SK-N-SH treated with all-trans-retinoic acid at 6 μM for 48 hours (cell line): ENCODE data around the gene TRIM24.

Experiments used
- ATAC-seq: fragments of 200-7000 bp; cut with Tn5 transposase; 3 replicates; pipeline ENCODE4 v1.9.1; 2020; ENCODE audit warnings: mild to moderate bottlenecking, moderate library complexity
- ARNTL ChIP-seq: fragments of 450-650 bp; formaldehyde crosslinking; IDR thresholded peaks from 2 replicates; pipeline ENCODE4 v1.5.0; 2020; ENCODE audit warnings: low read depth, mild to moderate bottlenecking, moderate library complexity, borderline replicate concordance
- BACH2 ChIP-seq: fragments of 250-450 bp; sonication (Bioruptor Pico); IDR thresholded peaks from 2 replicates; pipeline ENCODE4 v1.9.0; 2021; ENCODE audit warnings: mild to moderate bottlenecking, borderline replicate concordance
- CREB5 ChIP-seq: fragments of 250-450 bp; sonication (Bioruptor Pico); IDR thresholded peaks from 2 replicates; pipeline ENCODE4 v1.5.1; 2020; ENCODE audit warnings: low read depth, mild to moderate bottlenecking, moderate library complexity
- CSRNP3 ChIP-seq: fragments of 250-450 bp; sonication (Bioruptor Pico); IDR thresholded peaks from 2 replicates; pipeline ENCODE4 v1.5.1; 2021; ENCODE audit warnings: mild to moderate bottlenecking, moderate library complexity
- ESRRG ChIP-seq: fragments of 250-450 bp; sonication (Bioruptor Pico); IDR thresholded peaks from 2 replicates; pipeline ENCODE4 v1.6.1; 2021; ENCODE audit warnings: mild to moderate bottlenecking
- GLIS3 ChIP-seq: fragments of 250-450 bp; sonication (Bioruptor Pico); IDR thresholded peaks from 2 replicates; pipeline ENCODE4 v1.5.0; 2020; ENCODE audit warnings: mild to moderate bottlenecking, moderate library complexity
- ISL1 ChIP-seq: fragments of 250-450 bp; sonication (Bioruptor Pico); IDR thresholded peaks from 2 replicates; pipeline ENCODE4 v2.1.2; 2022; ENCODE audit warnings: mild to moderate bottlenecking, moderate library complexity
- OSR1 ChIP-seq: fragments of 250-450 bp; sonication (Bioruptor Pico); IDR thresholded peaks from 2 replicates; pipeline ENCODE4 v1.8.0; 2022; ENCODE audit warnings: moderate library complexity, mild to moderate bottlenecking, inconsistent platforms
- PATZ1 ChIP-seq: fragments of 250-450 bp; sonication (Bioruptor Pico); IDR thresholded peaks from 2 replicates; pipeline ENCODE4 v1.8.0; 2020; ENCODE audit warnings: mild to moderate bottlenecking, moderate library complexity, borderline replicate concordance
- POU6F1 ChIP-seq: fragments of 250-450 bp; sonication (Bioruptor Pico); IDR thresholded peaks from 2 replicates; pipeline ENCODE4 v1.8.0; 2021; ENCODE audit warnings: low read depth, mild to moderate bottlenecking, moderate library complexity, borderline replicate concordance
- PPARA ChIP-seq: fragments of 250-450 bp; sonication (Bioruptor Pico); IDR thresholded peaks from 2 replicates; pipeline ENCODE4 v1.5.0; 2020; ENCODE audit warnings: mild to moderate bottlenecking, borderline replicate concordance
- RARB ChIP-seq: fragments of 250-450 bp; sonication (Bioruptor Pico); IDR thresholded peaks from 2 replicates; pipeline ENCODE4 v1.8.0; 2021; ENCODE audit warnings: mild to moderate bottlenecking, moderate library complexity
- TCF4 ChIP-seq: fragments of 250-450 bp; sonication (Bioruptor Pico); IDR thresholded peaks from 2 replicates; pipeline ENCODE4 v1.8.0; 2021; ENCODE audit warnings: mild to moderate bottlenecking, moderate library complexity, borderline replicate concordance
- TOX ChIP-seq: fragments of 250-450 bp; sonication (Bioruptor Pico); IDR thresholded peaks from 2 replicates; pipeline ENCODE4 v1.8.0; 2021; ENCODE audit warnings: mild to moderate bottlenecking, moderate library complexity, borderline replicate concordance
- TSHZ2 ChIP-seq: fragments of 250-450 bp; sonication (Bioruptor Pico); IDR thresholded peaks from 2 replicates; pipeline ENCODE4 v1.5.0; 2020; ENCODE audit warnings: mild to moderate bottlenecking, moderate library complexity
- ZC3H10 ChIP-seq: fragments of 250-450 bp; sonication (Bioruptor Pico); IDR thresholded peaks from 2 replicates; pipeline ENCODE4 v1.5.1; 2021; ENCODE audit warnings: mild to moderate bottlenecking, moderate library complexity
- ZFP3 ChIP-seq: fragments of 250-450 bp; sonication (Bioruptor Pico); IDR thresholded peaks from 2 replicates; pipeline ENCODE4 v1.5.0; 2020; ENCODE audit warnings: mild to moderate bottlenecking, moderate library complexity
- ZFP30 ChIP-seq: fragments of 450-650 bp; formaldehyde crosslinking; IDR thresholded peaks from 2 replicates; pipeline ENCODE4 v1.5.0; 2022; ENCODE audit warnings: mild to moderate bottlenecking, moderate library complexity
- ZNF565 ChIP-seq: fragments of 450-650 bp; formaldehyde crosslinking; conservative IDR thresholded peaks from 2 replicates; pipeline ENCODE4 v1.5.0; 2020; ENCODE audit warnings: low read depth, mild to moderate bottlenecking, moderate library complexity
- ZNF8 ChIP-seq: fragments of 450-650 bp; formaldehyde crosslinking; IDR thresholded peaks from 2 replicates; pipeline ENCODE4 v1.5.0; 2020; ENCODE audit warnings: mild to moderate bottlenecking, moderate library complexity

The TRIM24 gene

GRCh38 chr7:138434597-138435019 lies 25.5 kb upstream of the TRIM24 start:
- no peak for TF ChIP-seq POU6F1 (CRISPR knock-in tag)
- TF ChIP-seq PPARA (CRISPR knock-in tag), result no peak
- TF ChIP-seq OSR1 (CRISPR knock-in tag), result no peak
- no peak for TF ChIP-seq GLIS3 (CRISPR knock-in tag)
- TF ChIP-seq, all 23 proteins: peak for 0
- no peak for ATAC-seq

GRCh38 chr7:138435231-138435919 lies 24.7 kb upstream of the TRIM24 start:
- ATAC-seq, result no peak
- no peak for TF ChIP-seq RARB (CRISPR knock-in tag)
- TF ChIP-seq GLIS3 (CRISPR knock-in tag), result no peak
- no peak for TF ChIP-seq TOX
- TF ChIP-seq PATZ1 (CRISPR knock-in tag), result no peak
- no peak for TF ChIP-seq OSR1 (CRISPR knock-in tag)
- TF ChIP-seq ZC3H10 (CRISPR knock-in tag), result no peak
- TF ChIP-seq CSRNP3, result no peak

GRCh38 chr7:138436388-138436787 lies 23.7 kb upstream of the TRIM24 start:
- TF ChIP-seq RARB (CRISPR knock-in tag) (no peak), ISL1 (CRISPR knock-in tag) (no peak), ESRRG (CRISPR knock-in tag) (no peak), TCF4 (no peak), ARNTL (CRISPR knock-in tag) (no peak), ZNF8 (CRISPR knock-in tag) (no peak), PATZ1 (CRISPR knock-in tag) (no peak), CSRNP3 (no peak), ZNF565 (CRISPR knock-in tag) (no peak), CREB5 (CRISPR knock-in tag) (no peak), PPARA (CRISPR knock-in tag) (no peak), BACH2 (CRISPR knock-in tag) (no peak), POU6F1 (CRISPR knock-in tag) (no peak), ZFP30 (CRISPR knock-in tag) (no peak), TSHZ2 (CRISPR knock-in tag) (no peak), GLIS3 (CRISPR knock-in tag) (no peak), ZC3H10 (CRISPR knock-in tag) (no peak), OSR1 (CRISPR knock-in tag) (no peak), TOX (no peak), ZFP3 (CRISPR knock-in tag) (no peak)
- TF ChIP-seq, all 23 proteins: peak for 0
- ATAC-seq, result no peak
